ENCODE data around the gene GNAI3.
A peak's percentile ranks its signal among the peaks of the same experiment; 100 is the strongest.

GNAI3 gene

DNA sequence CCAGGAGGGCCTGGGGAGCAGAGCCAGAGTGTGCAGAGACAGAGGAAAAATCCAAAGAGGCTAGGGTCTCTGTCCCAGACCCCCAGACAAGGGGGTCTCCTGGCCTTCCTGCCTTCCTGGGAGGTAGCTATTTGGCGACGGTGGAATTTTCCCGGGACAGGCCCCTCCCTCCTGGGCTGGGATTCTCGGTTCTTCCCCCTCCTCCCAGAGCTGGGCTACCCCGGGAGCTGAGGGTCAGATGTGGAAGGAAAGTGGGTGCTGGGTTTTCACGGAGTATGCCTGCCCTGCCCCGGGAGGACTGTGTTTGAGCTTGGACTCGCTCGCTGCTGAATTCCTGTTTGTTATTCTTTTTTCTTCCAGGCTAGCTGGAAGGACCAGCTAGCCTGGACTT lies 72.0 kb downstream of the GNAI3 start:
- no peaks in the 10 kb centered on the region for H3K9me3 ChIP-seq (ENCODE audit: insufficient read depth, low read length)
- H3K36me3 ChIP-seq (ENCODE audit: low read length) = no peaks in the 10 kb centered on the region
- TF ChIP-seq, protein P1, sequence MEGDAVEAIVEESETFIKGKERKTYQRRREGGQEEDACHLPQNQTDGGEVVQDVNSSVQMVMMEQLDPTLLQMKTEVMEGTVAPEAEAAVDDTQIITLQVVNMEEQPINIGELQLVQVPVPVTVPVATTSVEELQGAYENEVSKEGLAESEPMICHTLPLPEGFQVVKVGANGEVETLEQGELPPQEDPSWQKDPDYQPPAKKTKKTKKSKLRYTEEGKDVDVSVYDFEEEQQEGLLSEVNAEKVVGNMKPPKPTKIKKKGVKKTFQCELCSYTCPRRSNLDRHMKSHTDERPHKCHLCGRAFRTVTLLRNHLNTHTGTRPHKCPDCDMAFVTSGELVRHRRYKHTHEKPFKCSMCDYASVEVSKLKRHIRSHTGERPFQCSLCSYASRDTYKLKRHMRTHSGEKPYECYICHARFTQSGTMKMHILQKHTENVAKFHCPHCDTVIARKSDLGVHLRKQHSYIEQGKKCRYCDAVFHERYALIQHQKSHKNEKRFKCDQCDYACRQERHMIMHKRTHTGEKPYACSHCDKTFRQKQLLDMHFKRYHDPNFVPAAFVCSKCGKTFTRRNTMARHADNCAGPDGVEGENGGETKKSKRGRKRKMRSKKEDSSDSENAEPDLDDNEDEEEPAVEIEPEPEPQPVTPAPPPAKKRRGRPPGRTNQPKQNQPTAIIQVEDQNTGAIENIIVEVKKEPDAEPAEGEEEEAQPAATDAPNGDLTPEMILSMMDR (IDR thresholded peaks at IDR 0.05; ENCODE audit: insufficient read depth, low read length, poor library complexity, severe bottlenecking) = no peak
- no peak for TF ChIP-seq EZH2phosphoT487 (conservative IDR thresholded peaks at IDR 0.05; ENCODE audit: low read length)
- peak overlapping the region; percentile 89 for H2AFZ ChIP-seq (ENCODE audit: low read depth, low read length, severe bottlenecking)
- peak overlapping the region; percentile 5; the same call in 1 of the 2 replicates for H3K27ac ChIP-seq (ENCODE audit: low read depth, low read length)
- no peaks in the 10 kb centered on the region for H4K20me1 ChIP-seq (ENCODE audit: low read depth, low read length)
- H3K27me3 ChIP-seq (ENCODE audit: low read length) = no peaks in the 10 kb centered on the region
- peaks cover 17% of the 10 kb centered on the region for H3F3A ChIP-seq (ENCODE audit: insufficient read depth)
- peaks cover 25% of the 10 kb centered on the region; the same call in 1 of the 2 replicates for H3K79me2 ChIP-seq (ENCODE audit: insufficient read depth, low read length)
- peak overlapping the region; percentile 85 for H3K4me2 ChIP-seq (ENCODE audit: low read depth, low read length, poor library complexity, severe bottlenecking)
- peak overlapping the region; percentile 79 for H3K4me3 ChIP-seq (ENCODE audit: insufficient read depth, low read length, poor library complexity, severe bottlenecking)
- H3K9ac ChIP-seq (ENCODE audit: low read length) = peak overlapping the region; percentile 77
- no peaks in the 10 kb centered on the region for H3K9me2 ChIP-seq (replicated peaks; ENCODE audit: insufficient read depth, low read length)

DNA sequence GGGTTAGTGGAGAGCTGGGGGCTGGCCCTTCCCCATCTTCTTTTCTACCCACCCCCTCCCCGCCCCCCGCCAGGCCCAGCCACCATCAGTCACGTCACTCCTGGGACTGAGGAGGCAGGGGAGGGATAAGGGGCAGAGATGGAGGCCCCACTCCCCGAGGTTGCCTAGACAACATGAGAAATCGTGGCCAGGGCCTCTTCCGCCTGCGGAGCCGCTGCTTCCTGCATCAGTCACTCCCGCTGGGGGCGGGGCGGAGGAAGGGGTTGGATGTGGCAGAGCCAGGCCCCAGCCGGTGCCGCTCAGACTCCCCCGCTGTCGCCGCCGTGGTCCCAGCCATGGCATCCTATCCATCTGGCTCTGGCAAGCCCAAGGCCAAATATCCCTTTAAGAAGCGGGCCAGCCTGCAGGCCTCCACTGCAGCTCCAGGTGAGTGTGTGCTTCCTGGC lies 72.4 kb downstream of the GNAI3 start:
- Histone ChIP-seq H3K9me2 (replicated peaks; ENCODE audit: insufficient read depth, low read length) (no peaks in the 10 kb centered on the region), H3K4me2 (ENCODE audit: low read depth, low read length, poor library complexity, severe bottlenecking) (peak overlapping the region; percentile 85), H3F3A (ENCODE audit: insufficient read depth) (peaks cover 17% of the 10 kb centered on the region), H3K4me3 (ENCODE audit: insufficient read depth, low read length, poor library complexity, severe bottlenecking) (peak overlapping the region; percentile 79), H2AFZ (ENCODE audit: low read depth, low read length, severe bottlenecking) (no peak overlapping the region), H3K27ac (ENCODE audit: low read depth, low read length) (peak overlapping the region; percentile 25), H3K9me3 (ENCODE audit: insufficient read depth, low read length) (no peaks in the 10 kb centered on the region), H3K9ac (ENCODE audit: low read length) (peak overlapping the region; percentile 77), H3K79me2 (ENCODE audit: insufficient read depth, low read length) (peaks cover 25% of the 10 kb centered on the region; the same call in 1 of the 2 replicates), H3K27me3 (ENCODE audit: low read length) (no peaks in the 10 kb centered on the region), H4K20me1 (ENCODE audit: low read depth, low read length) (no peaks in the 10 kb centered on the region), H3K36me3 (ENCODE audit: low read length) (no peaks in the 10 kb centered on the region)
- no peak for TF ChIP-seq EZH2phosphoT487 (conservative IDR thresholded peaks at IDR 0.05; ENCODE audit: low read length)
- TF ChIP-seq, protein P1 (IDR thresholded peaks at IDR 0.05; ENCODE audit: insufficient read depth, low read length, poor library complexity, severe bottlenecking) = no peak

DNA sequence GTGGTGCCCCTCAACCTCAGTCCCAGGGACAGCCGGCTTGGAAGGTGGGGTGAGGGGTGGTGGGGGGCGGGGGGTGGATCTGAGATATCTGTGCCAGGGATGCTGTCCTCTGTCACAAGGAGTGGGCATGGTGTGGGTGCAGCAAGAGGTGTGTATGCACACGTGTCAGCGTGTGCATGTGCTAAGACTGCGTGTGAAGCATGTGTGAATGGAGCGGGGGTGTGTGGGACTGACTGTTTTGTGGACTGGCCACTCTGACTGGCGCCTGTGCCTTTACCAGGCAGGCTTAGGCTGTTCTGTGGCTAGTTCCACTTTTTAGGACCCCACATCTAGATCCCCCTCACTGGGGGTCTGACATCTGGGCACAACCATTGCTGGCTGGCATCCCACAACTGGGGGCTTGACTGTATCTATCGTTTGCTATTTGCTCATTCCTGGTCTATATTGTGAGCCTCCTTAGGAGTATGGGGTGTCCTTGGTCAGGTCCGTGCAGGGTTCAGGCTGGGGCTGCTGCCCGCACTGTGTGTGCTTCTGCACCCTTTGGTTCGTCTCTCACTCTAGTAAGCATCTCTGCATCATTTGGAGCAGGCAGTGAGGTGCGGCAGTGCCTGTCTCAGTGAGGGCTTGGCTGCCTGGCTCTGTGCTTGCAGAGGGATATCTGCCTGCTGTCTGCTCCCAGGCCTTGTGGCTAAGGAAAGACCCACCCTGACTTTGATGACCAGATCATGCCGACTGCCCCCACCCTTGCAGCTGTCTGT lies 73.1 kb downstream of the GNAI3 start:
- H3K9me3 ChIP-seq (ENCODE audit: insufficient read depth, low read length) = no peaks in the 10 kb centered on the region
- no peak for TF ChIP-seq EZH2phosphoT487 (conservative IDR thresholded peaks at IDR 0.05; ENCODE audit: low read length)
- TF ChIP-seq, protein P1 (IDR thresholded peaks at IDR 0.05; ENCODE audit: insufficient read depth, low read length, poor library complexity, severe bottlenecking) = no peak
- H3K27ac ChIP-seq (ENCODE audit: low read depth, low read length) = peak overlapping the region; percentile 27
- peak overlapping the region; percentile 85 for H3K4me2 ChIP-seq (ENCODE audit: low read depth, low read length, poor library complexity, severe bottlenecking)
- peak overlapping the region; percentile 79 for H3K4me3 ChIP-seq (ENCODE audit: insufficient read depth, low read length, poor library complexity, severe bottlenecking)
- H4K20me1 ChIP-seq (ENCODE audit: low read depth, low read length) = no peaks in the 10 kb centered on the region
- peaks cover 17% of the 10 kb centered on the region for H3F3A ChIP-seq (ENCODE audit: insufficient read depth)
- no peak overlapping the region for H2AFZ ChIP-seq (ENCODE audit: low read depth, low read length, severe bottlenecking)
- H3K9me2 ChIP-seq (replicated peaks; ENCODE audit: insufficient read depth, low read length) = no peaks in the 10 kb centered on the region
- peak overlapping the region; percentile 77 for H3K9ac ChIP-seq (ENCODE audit: low read length)
- H3K36me3 ChIP-seq (ENCODE audit: low read length) = no peaks in the 10 kb centered on the region
- H3K79me2 ChIP-seq (ENCODE audit: insufficient read depth, low read length) = peaks cover 25% of the 10 kb centered on the region; the same call in 1 of the 2 replicates
- H3K27me3 ChIP-seq (ENCODE audit: low read length) = no peaks in the 10 kb centered on the region

Data from SU-DHL-6 (cell line).